T-helper 2 cell treated with Interferon-gamma antibody and Interleukin-4, amounts not matched to agents 5 μg/mL and 100 μg/mL, for 36 hours (primary cell): ENCODE results near the gene TEPSIN.

Experiments used
- DNase-seq: peaks from one replicate; pipeline ENCODE4 v3.0.0; 2021; ENCODE audit warnings: low spot score
- H3K27ac Mint-ChIP-seq: one replicate; pipeline ENCODE4 v1.8.0; 2021; ENCODE audit warnings: mild to moderate bottlenecking, mixed read lengths
- H3K27me3 Mint-ChIP-seq: one replicate; pipeline ENCODE4 v1.8.0; 2021; ENCODE audit warnings: low read depth, mixed read lengths
- H3K36me3 Mint-ChIP-seq: one replicate; pipeline ENCODE4 v1.8.0; 2021; ENCODE audit warnings: low read depth, mixed read lengths
- H3K4me1 Mint-ChIP-seq: one replicate; pipeline ENCODE4 v1.8.0; 2021; ENCODE audit warnings: low read depth, mixed read lengths
- H3K4me3 Mint-ChIP-seq: one replicate; pipeline ENCODE4 v1.8.0; 2022; ENCODE audit warnings: mild to moderate bottlenecking, moderate library complexity, mixed read lengths
- H3K9me3 Mint-ChIP-seq: one replicate; pipeline ENCODE4 v1.8.0; 2021; ENCODE audit warnings: mixed read lengths

Gene TEPSIN

DNA sequence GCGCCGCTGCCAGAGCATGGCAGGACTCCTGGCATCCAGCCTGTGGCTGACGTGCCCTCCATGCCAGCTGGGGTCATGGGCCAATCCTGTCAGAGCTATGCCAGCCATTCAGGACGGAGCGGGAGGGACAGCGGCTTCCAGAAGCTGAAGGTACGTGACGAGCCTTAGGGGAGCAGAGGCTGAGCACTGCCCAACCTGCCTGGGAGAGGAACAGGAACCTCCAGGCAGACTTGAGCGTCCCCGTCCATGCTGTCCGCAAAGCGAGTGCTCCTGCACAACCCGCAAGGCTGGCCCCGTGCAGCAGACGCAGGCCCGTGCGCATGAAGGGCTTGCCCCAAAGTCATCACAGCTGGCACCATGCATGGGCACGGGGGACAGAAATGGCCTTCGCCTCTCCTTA lies 21.8 kb upstream of the TEPSIN start:
- DNase-seq: no peak
- Mint-ChIP-seq H3K27me3 (no peaks in the 10 kb centered on the region), H3K4me3 (no peak overlapping the region), H3K4me1 (no peaks in the 10 kb centered on the region), H3K36me3 (peaks cover 15% of the 10 kb centered on the region), H3K9me3 (no peaks in the 10 kb centered on the region), H3K27ac (no peak overlapping the region)

DNA sequence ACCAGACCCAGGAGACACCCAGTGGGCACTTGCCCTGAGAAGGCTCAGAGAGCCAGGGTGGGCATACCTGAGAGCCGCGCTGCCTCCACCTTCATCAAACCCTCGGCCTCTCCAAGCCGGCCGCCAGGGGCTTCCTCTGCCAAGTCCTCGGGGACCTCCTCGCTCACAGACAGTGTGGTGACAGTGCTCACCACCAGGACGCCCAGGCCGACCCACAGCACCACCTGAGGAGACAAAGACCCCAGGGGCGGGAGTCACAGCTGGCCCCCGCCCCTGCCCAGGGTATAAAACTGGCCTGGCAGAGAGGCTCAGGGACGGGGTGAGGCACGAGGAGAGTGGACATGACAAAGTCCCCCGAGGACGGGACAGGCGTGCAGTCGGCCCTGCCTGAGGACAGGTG lies 21.3 kb upstream of the TEPSIN start:
- H3K27ac Mint-ChIP-seq: no peak overlapping the region
- H3K4me1 Mint-ChIP-seq: no peaks in the 10 kb centered on the region
- peaks cover 11% of the 10 kb centered on the region for H3K36me3 Mint-ChIP-seq
- no peaks in the 10 kb centered on the region for H3K9me3 Mint-ChIP-seq
- no peak overlapping the region for H3K4me3 Mint-ChIP-seq
- DNase-seq: no peak
- H3K27me3 Mint-ChIP-seq: no peaks in the 10 kb centered on the region

DNA sequence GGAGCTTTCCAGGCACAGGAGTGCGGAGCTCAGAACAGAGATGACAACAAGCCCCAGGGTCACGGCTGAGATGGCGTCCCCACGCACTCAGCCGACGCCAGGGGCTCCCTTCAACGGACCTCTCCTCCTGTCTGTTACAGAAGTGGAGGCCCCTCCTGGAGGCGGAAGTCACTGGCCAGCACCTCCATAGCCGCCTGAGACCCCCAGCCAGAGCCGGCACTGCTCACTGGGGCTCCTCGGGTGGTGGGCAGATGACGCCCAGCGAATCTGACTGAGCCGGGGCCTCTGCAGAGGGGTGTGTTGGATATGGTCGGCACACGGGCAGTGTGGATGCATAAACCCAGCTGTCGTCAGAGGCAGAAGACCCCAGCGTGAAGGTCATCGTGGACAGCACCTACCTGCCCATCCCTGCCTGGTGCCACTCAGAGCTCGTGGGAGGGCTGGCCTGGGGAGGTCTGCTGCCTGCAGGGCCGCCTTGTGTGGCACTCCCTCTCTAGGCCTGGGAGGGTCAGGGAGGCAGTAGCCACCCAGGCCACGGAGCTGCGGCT lies 20.3 kb upstream of the TEPSIN start:
- DNase-seq: no peak
- H3K9me3 Mint-ChIP-seq: no peaks in the 10 kb centered on the region
- no peaks in the 10 kb centered on the region for H3K27me3 Mint-ChIP-seq
- no peak overlapping the region for H3K27ac Mint-ChIP-seq
- peaks cover 8% of the 10 kb centered on the region for H3K36me3 Mint-ChIP-seq
- H3K4me3 Mint-ChIP-seq: no peak overlapping the region
- no peaks in the 10 kb centered on the region for H3K4me1 Mint-ChIP-seq

DNA sequence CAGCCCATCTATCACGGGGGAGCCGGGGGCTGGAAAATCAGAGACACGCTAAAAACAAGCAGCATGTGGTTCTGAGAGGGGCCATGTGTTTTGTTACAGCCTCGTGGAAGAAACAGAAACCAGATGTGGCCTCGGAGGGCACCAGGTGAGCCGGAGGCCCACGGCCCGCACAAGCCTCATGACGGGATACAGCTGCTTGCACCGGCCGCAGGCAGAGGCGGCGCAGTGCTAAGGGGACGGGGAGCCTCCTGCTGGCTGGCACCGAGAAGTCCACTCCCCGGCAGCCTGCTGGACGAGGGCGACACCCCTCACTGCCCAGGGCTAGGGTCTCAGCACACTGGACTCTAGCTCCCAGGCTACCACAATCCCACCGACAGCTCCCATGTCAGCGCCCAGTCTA lies 19.4 kb upstream of the TEPSIN start:
- Mint-ChIP-seq H3K36me3 (peaks cover 13% of the 10 kb centered on the region), H3K4me3 (no peak overlapping the region), H3K27me3 (no peaks in the 10 kb centered on the region), H3K9me3 (no peaks in the 10 kb centered on the region), H3K4me1 (no peaks in the 10 kb centered on the region), H3K27ac (no peak overlapping the region)
- no peak for DNase-seq

DNA sequence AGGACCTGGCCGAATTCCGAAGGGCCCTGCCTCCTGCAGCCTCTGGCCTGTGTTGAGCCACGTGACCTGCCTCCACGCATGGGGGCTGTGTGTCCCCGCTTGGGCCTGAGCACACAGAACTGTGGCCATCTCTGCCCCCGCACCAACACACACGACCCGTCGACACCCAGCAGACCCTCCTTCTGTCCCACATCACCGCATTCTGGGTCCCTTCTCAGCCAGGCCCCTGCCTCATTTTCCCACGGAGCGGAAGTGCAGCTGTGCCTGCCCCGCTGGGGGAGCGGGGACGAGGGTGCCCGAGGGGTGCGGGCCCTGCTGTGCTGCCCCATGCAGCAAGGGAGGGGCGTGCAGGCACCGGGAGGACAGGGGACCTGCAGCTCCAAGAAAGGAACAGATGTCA lies 18.7 kb upstream of the TEPSIN start:
- H3K4me3 Mint-ChIP-seq: no peak overlapping the region
- H3K9me3 Mint-ChIP-seq: no peaks in the 10 kb centered on the region
- DNase-seq: no peak
- no peaks in the 10 kb centered on the region for H3K27me3 Mint-ChIP-seq
- H3K4me1 Mint-ChIP-seq: no peaks in the 10 kb centered on the region
- no peak overlapping the region for H3K27ac Mint-ChIP-seq
- peaks cover 15% of the 10 kb centered on the region for H3K36me3 Mint-ChIP-seq

DNA sequence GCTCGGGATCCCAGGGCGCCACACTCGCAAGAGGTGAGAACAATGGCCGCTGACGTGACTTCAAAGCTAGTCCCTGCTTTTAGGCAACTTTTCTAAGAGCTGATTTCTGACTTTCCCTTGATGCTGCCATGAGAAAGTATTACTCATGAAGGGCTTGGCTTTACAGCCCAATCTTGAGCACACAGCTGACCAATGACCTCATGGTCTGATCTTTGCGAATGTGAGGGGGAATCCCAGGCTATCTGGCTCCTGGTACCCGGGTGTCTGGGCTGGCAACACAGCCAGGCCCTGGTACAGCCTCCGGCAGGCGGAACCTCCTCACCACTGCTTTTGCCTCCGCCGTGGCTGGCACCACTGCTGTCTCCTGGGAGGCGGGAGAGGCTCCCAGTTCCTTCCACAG lies 17.8 kb upstream of the TEPSIN start:
- no peaks in the 10 kb centered on the region for H3K4me1 Mint-ChIP-seq
- H3K36me3 Mint-ChIP-seq: peaks cover 19% of the 10 kb centered on the region
- no peak overlapping the region for H3K27ac Mint-ChIP-seq
- H3K27me3 Mint-ChIP-seq: no peaks in the 10 kb centered on the region
- H3K4me3 Mint-ChIP-seq: no peak overlapping the region
- no peaks in the 10 kb centered on the region for H3K9me3 Mint-ChIP-seq
- no peak for DNase-seq

DNA sequence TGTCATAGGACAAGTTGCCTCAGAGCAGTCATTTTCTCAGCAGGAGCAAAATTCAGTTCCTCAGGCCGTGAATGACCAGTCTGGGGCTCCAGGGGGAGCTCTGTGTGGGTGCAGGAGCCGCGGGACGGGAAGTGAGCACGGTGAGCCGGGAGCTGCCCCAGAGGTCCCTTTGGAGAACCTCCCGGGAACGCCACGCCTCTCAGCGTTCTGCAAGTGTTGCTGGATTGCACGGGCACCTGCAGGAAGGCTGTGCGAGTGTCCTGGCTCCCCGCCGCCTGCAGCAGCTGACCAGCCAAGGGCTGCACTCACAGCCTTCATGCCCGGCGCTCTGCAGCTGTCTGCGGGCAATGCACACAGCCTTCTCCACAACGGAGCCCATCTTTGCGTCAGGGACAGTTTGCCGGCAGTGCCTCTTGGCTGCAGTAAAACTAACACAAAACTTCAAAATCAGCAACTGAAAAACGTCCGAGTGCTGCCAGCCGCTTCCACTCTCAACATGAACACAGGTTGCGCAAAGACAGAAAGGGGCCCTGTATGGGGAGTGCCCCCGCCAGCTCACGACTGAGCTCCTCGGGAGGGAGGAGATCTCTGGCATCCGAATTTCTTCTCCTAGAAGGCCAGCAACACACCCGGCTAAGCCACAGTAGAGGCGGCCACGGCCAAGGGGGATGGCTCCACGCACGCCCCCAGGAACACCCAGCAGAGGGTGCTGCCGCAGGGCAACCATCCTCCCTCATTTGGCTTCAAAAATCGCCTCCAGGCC lies 16.3 kb upstream of the TEPSIN start:
- Mint-ChIP-seq H3K4me3 (no peak overlapping the region), H3K27ac (no peak overlapping the region), H3K27me3 (no peaks in the 10 kb centered on the region), H3K9me3 (no peaks in the 10 kb centered on the region), H3K4me1 (no peaks in the 10 kb centered on the region), H3K36me3 (peaks cover 24% of the 10 kb centered on the region)
- no peak for DNase-seq

DNA sequence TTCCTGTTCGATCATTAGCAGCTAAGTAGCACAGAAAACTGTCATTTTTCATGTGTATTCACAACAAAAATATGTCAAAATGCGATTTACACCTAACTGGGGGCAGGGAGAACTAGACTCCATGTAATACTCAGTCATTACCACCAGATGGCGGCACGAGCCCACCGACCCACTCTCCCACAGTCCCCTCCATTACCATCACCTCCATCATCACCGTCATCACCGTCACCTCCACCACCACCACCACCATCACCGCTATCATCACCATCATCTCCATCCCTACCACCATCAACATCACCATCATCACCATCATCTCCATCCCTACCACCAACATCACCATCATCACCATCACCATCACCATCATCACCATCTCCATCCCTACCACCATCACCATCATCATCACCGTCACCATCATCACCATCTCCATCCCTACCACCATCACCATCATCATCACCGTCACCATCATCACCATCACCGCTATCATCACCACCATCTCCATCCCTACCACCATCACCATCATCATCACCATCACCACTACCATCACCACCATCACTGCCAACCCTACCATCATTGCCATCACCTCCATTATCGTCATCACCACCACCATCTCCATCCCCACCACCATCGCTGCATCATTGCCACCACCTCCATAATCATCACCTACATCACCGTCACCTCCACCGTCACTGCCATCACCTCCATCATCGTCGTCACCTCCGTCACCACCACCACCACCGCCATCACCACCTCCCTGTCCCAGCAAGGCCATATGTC lies 14.7 kb upstream of the TEPSIN start:
- peak; percentile 22 for DNase-seq
- H3K27me3 Mint-ChIP-seq: no peaks in the 10 kb centered on the region
- no peak overlapping the region for H3K4me3 Mint-ChIP-seq
- H3K9me3 Mint-ChIP-seq: no peaks in the 10 kb centered on the region
- peaks cover 24% of the 10 kb centered on the region for H3K36me3 Mint-ChIP-seq
- H3K27ac Mint-ChIP-seq: peak overlapping the region; percentile 11
- H3K4me1 Mint-ChIP-seq: no peaks in the 10 kb centered on the region

DNA sequence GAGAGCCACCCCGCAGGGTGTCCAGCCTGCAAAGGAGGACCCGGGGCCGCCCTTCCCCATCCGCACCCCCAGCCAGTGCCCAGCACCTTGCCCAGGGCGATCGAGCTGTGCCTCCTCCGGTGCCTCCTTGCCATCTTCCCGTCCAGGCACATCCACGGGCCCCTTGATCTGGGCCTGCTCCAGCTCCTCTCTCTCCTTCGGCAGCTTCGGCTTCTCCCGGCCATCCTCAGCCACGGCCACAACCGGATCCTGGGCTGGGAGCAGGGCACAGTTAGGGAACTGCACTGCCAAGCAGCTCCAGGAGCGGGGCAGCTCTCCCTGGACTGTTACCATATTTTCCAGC lies 14.1 kb upstream of the TEPSIN start:
- Mint-ChIP-seq H3K27me3 (no peaks in the 10 kb centered on the region), H3K36me3 (peaks cover 24% of the 10 kb centered on the region), H3K27ac (no peak overlapping the region), H3K4me3 (no peak overlapping the region), H3K9me3 (no peaks in the 10 kb centered on the region), H3K4me1 (no peaks in the 10 kb centered on the region)
- DNase-seq: no peak

DNA sequence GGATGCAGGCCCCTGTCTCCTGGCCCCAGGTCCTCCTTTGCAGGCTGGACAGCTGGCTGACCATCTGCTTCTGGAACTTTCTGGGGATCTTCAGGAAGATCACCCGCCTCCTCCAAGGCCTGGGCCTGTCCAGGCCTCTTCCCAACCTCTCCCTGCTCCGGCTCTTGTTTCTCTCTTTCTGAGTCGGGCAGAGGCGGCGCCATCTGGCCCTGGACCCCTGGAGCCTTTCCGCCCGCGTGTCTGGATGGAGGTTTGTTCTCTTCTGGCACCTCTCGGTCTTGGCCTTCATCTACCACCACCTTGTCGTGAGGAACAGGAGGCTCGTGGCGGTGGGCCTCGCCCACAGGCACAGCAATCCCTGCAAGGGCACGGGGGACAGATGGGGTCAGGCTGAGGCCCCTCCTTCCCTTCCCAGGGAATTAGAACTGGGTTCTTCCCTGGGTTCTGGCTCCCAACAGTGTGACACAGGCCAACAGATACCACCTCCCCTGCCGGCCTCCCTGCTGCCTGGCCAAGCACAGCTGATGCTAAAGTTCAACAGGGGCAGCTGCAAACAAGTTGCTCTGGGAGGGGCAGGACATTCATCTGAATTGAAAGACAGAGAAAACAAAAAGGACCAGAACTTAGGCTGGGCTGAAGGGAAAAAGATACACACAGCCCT lies 13.6 kb upstream of the TEPSIN start:
- Mint-ChIP-seq H3K27ac (no peak overlapping the region), H3K4me3 (no peak overlapping the region), H3K4me1 (no peaks in the 10 kb centered on the region), H3K36me3 (peaks cover 24% of the 10 kb centered on the region), H3K27me3 (no peaks in the 10 kb centered on the region), H3K9me3 (no peaks in the 10 kb centered on the region)
- no peak for DNase-seq

DNA sequence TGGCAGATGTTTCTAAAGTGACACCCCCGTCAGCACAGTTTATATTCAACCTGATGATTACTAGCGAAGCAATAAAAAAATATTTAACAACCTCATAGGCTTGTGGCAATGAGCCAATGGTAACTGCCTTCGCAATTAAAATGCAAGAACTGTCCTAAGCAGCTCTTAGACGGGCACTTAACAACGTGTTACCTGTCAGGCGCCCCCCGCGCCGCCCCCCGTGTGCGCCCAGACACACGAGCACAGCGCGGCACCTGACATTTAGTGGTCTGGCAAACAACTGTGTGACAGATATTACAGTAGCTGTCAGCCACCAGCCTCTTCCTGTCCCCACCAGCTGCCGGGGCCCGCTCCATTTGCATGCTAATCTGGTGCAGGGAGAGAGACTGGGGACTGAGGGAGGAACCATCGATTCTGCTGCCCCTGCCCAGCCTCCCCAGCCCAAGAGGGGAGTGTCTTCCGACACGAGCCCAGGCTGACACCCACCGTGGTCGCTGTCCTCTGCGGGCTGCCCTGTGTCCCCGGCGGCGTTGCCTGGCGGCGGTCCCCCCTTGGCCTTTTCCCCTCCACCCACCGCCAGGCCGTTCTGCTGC lies 12.9 kb upstream of the TEPSIN start:
- H3K9me3 Mint-ChIP-seq: no peaks in the 10 kb centered on the region
- no peaks in the 10 kb centered on the region for H3K27me3 Mint-ChIP-seq
- no peaks in the 10 kb centered on the region for H3K4me1 Mint-ChIP-seq
- H3K4me3 Mint-ChIP-seq: no peak overlapping the region
- peaks cover 24% of the 10 kb centered on the region for H3K36me3 Mint-ChIP-seq
- DNase-seq: no peak
- H3K27ac Mint-ChIP-seq: no peak overlapping the region

DNA sequence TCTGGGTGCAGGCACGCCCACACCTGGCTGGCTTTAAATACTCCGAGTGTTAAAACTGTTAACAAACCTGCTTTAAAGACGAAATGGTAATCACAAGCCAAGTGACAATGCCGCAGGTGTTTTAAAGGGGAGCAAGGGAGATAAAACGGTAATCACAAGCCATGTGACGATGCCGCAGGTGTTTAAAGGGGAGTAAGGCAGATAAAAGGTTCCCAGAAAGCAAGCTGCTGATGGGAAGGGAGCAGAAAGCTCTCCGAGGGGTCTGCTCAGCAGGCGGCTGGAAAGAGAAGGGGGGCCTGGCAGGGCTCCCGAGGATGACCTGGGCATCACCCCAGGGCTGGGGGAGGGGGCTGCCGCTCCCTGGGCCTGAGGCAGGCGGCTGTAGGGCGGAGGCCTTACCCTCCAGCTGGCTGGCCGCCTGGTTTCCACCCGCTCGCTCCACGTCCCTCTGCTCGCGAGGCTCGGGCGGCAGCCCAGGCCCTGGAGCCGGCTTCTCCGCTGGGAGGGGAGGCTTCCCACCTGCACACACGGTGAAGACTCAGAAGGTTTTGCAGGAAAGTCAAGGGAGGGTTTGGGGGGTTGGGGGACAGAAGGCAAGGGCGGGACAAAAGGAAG lies 12.3 kb upstream of the TEPSIN start:
- Mint-ChIP-seq H3K27me3 (no peaks in the 10 kb centered on the region), H3K4me3 (no peak overlapping the region), H3K9me3 (no peaks in the 10 kb centered on the region), H3K4me1 (no peaks in the 10 kb centered on the region), H3K27ac (no peak overlapping the region), H3K36me3 (peaks cover 24% of the 10 kb centered on the region)
- DNase-seq: no peak

DNA sequence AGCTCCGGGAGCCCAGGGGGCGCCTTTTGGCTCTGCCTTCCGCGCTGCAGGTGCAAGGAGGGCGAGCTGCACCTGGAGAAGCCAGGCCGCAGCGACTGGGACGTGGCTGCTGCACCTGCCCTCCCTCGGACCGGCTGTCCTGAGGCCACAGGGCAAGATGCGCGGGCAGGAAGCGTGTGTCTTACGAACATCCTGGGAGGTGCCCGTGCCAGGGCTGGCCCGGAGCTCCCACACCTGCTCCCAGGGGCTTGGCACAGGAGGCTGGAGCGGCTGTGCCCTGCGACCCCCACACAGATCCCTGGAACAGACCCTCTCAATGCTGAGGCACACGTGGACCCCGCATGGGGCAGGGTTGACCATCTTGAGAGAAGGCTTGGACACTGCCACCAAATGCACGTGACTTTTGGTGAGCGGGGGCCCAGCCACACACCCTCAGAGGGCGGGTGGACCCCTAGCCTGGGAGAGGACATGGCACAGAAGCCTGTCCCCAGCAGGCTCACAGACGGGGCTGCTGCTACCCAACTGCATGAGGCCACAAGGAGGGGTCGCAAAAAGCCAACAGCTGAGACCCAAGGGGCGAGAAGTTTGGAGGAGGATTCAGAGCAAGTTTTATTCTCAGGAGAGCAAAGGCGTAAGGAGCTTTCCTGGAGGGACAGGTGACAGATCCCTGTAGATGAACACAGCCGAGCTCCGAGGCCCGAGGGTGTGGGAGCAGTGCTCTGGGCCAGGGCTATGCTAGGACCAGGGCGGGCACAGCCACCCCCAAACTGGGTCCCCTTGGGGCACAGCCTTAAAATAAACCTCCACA lies 11.6 kb upstream of the TEPSIN start:
- H3K9me3 Mint-ChIP-seq: no peaks in the 10 kb centered on the region
- no peak overlapping the region for H3K27ac Mint-ChIP-seq

More for the DNA sequence above, 11.6 kb upstream of the TEPSIN start:
- no peaks in the 10 kb centered on the region for H3K4me1 Mint-ChIP-seq
- H3K36me3 Mint-ChIP-seq: peaks cover 24% of the 10 kb centered on the region
- DNase-seq: no peak
- no peak overlapping the region for H3K4me3 Mint-ChIP-seq
- no peaks in the 10 kb centered on the region for H3K27me3 Mint-ChIP-seq
